ENCODE measurements around the gene ENKD1. TPM values are rescaled to one million over a fixed set of nuclear protein-coding genes. Genes with fewer than 3 reads are reported as not detected.

ENKD1 gene
- total and polyA plus RNA-seq, 2 of the 13 experiments (the other 11 are each of a cell fraction or from before 2014, with no cell fraction given): 10.8 to 20.8 TPM

DNA sequence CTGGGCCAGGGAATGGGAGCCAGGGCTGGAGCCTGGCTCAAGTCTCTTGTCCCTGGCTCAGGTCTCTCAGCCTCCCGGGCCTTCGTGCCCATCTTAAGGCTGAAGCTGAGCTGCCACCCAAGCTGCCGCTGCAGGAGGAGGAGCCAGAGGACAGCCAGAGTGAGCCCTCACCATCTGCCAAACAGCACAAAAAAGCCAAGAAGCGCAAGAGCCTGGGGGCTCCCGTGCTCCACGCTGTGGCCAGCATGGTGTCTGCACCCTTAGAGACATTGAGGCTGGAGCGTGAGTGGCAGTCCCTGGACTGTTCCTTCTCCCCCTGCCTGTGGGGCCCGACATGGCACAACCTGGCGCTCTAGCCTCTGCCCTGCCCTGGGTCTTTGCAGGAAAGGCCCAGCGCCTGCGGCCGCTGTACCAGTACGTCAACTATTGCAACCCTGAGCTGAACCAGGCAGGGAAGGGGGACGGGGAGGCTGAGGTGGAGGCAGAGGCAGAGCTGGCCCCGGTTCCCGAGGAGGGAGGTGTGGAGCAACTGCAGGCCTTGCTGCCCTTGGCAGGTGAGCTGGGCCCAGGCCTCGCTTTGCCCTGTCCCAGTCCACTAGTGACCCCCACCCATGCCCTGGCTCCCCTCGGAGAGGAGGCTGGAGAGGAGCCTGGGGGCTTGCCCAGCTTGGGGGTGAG, 1.4 kb upstream of the ENKD1 start (continued):
- TF ChIP-seq, protein P1, sequence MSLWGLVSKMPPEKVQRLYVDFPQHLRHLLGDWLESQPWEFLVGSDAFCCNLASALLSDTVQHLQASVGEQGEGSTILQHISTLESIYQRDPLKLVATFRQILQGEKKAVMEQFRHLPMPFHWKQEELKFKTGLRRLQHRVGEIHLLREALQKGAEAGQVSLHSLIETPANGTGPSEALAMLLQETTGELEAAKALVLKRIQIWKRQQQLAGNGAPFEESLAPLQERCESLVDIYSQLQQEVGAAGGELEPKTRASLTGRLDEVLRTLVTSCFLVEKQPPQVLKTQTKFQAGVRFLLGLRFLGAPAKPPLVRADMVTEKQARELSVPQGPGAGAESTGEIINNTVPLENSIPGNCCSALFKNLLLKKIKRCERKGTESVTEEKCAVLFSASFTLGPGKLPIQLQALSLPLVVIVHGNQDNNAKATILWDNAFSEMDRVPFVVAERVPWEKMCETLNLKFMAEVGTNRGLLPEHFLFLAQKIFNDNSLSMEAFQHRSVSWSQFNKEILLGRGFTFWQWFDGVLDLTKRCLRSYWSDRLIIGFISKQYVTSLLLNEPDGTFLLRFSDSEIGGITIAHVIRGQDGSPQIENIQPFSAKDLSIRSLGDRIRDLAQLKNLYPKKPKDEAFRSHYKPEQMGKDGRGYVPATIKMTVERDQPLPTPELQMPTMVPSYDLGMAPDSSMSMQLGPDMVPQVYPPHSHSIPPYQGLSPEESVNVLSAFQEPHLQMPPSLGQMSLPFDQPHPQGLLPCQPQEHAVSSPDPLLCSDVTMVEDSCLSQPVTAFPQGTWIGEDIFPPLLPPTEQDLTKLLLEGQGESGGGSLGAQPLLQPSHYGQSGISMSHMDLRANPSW (CRISPR knock-in tag; IDR thresholded peaks at IDR 0.05; ENCODE audit: borderline replicate concordance): no peak
- TF ChIP-seq ZNF292 (CRISPR knock-in tag; IDR thresholded peaks at IDR 0.05; ENCODE audit: borderline replicate concordance, low read depth) (peak; percentile 86; the same call in 1 of the 2 replicates), RFXANK (CRISPR knock-in tag; IDR thresholded peaks at IDR 0.05) (peak; percentile 89; the same call in 1 of the 2 replicates), DNMT3B (CRISPR knock-in tag; conservative IDR thresholded peaks at IDR 0.05) (no peak), MED8 (CRISPR knock-in tag; IDR thresholded peaks at IDR 0.05; ENCODE audit: insufficient replicate concordance) (no peak), ZNF160 (CRISPR knock-in tag; IDR thresholded peaks at IDR 0.05) (no peak), KMT2B (CRISPR knock-in tag; IDR thresholded peaks at IDR 0.05) (no peak), DNMT1 (CRISPR knock-in tag; IDR thresholded peaks at IDR 0.05) (no peak; the same call in 1 of the 2 replicates), CENPX (CRISPR knock-in tag; IDR thresholded peaks at IDR 0.05) (no peak), ZNF629 (CRISPR knock-in tag; conservative IDR thresholded peaks at IDR 0.05) (0 out of 2 replicates have a peak, but pooled peaks have one; percentile 27), ZNF274 (CRISPR knock-in tag; IDR thresholded peaks at IDR 0.05) (no peak; the same call in 1 of the 2 replicates), ZNF230 (CRISPR knock-in tag; IDR thresholded peaks at IDR 0.05) (peak; percentile 89), SKI (IDR thresholded peaks at IDR 0.05; ENCODE audit: partially characterized antibody) (peak; percentile 58), NRL (CRISPR knock-in tag; IDR thresholded peaks at IDR 0.05; ENCODE audit: borderline replicate concordance) (no peak)
- TF ChIP-seq, protein P2, sequence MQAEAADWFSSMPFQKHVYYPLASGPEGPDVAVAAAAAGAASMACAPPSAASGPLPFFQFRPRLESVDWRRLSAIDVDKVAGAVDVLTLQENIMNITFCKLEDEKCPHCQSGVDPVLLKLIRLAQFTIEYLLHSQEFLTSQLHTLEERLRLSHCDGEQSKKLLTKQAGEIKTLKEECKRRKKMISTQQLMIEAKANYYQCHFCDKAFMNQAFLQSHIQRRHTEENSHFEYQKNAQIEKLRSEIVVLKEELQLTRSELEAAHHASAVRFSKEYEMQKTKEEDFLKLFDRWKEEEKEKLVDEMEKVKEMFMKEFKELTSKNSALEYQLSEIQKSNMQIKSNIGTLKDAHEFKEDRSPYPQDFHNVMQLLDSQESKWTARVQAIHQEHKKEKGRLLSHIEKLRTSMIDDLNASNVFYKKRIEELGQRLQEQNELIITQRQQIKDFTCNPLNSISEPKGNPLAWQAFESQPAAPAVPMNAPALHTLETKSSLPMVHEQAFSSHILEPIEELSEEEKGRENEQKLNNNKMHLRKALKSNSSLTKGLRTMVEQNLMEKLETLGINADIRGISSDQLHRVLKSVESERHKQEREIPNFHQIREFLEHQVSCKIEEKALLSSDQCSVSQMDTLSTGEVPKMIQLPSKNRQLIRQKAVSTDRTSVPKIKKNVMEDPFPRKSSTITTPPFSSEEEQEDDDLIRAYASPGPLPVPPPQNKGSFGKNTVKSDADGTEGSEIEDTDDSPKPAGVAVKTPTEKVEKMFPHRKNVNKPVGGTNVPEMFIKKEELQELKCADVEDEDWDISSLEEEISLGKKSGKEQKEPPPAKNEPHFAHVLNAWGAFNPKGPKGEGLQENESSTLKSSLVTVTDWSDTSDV (CRISPR knock-in tag; IDR thresholded peaks at IDR 0.05): no peak
- TF ChIP-seq, protein P3, sequence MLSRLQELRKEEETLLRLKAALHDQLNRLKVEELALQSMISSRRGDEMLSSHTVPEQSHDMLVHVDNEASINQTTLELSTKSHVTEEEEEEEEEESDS (CRISPR knock-in tag; IDR thresholded peaks at IDR 0.05; ENCODE audit: borderline replicate concordance): no peak
- TF ChIP-seq, protein P4, sequence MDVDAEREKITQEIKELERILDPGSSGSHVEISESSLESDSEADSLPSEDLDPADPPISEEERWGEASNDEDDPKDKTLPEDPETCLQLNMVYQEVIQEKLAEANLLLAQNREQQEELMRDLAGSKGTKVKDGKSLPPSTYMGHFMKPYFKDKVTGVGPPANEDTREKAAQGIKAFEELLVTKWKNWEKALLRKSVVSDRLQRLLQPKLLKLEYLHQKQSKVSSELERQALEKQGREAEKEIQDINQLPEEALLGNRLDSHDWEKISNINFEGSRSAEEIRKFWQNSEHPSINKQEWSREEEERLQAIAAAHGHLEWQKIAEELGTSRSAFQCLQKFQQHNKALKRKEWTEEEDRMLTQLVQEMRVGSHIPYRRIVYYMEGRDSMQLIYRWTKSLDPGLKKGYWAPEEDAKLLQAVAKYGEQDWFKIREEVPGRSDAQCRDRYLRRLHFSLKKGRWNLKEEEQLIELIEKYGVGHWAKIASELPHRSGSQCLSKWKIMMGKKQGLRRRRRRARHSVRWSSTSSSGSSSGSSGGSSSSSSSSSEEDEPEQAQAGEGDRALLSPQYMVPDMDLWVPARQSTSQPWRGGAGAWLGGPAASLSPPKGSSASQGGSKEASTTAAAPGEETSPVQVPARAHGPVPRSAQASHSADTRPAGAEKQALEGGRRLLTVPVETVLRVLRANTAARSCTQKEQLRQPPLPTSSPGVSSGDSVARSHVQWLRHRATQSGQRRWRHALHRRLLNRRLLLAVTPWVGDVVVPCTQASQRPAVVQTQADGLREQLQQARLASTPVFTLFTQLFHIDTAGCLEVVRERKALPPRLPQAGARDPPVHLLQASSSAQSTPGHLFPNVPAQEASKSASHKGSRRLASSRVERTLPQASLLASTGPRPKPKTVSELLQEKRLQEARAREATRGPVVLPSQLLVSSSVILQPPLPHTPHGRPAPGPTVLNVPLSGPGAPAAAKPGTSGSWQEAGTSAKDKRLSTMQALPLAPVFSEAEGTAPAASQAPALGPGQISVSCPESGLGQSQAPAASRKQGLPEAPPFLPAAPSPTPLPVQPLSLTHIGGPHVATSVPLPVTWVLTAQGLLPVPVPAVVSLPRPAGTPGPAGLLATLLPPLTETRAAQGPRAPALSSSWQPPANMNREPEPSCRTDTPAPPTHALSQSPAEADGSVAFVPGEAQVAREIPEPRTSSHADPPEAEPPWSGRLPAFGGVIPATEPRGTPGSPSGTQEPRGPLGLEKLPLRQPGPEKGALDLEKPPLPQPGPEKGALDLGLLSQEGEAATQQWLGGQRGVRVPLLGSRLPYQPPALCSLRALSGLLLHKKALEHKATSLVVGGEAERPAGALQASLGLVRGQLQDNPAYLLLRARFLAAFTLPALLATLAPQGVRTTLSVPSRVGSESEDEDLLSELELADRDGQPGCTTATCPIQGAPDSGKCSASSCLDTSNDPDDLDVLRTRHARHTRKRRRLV (CRISPR knock-in tag; IDR thresholded peaks at IDR 0.05): no peak

Measured in HepG2 (cell line).